Measurements from ENCODE around the gene IL10RB. TPM values are rescaled to one million over a fixed set of nuclear protein-coding genes. Genes with fewer than 3 reads are reported as not detected.

Gene IL10RB
- total RNA-seq, 2 donors from 2014 or later, result 10.2 to 21.8 TPM

- no peak for TF ChIP-seq CTCF (IDR thresholded peaks at IDR 0.05)
- H3K36me3 ChIP-seq, result peaks cover 29% of the 10 kb centered on the region
Observed at GRCh38 chr21:33286076-33286475, 19.9 kb downstream of the IL10RB start.

GRCh38 chr21:33286600-33287456 lies 20.7 kb downstream of the IL10RB start:
- DNase-seq (ENCODE audit: low spot score), result peak; percentile 74
- Histone ChIP-seq H3K4me1 (peaks cover 0 to 35% of the 10 kb centered on the region in 2 donors), H3K27me3 (no peaks in the 10 kb centered on the region), H3K27ac (peak overlapping the region; percentile 8 to 55), H3K36me3 (peaks cover 34% of the 10 kb centered on the region), H3K9me3 (no peaks in the 10 kb centered on the region), H3K4me3 (no peak overlapping the region)
- TF ChIP-seq CTCF (IDR thresholded peaks at IDR 0.05), result no peak

More at GRCh38 chr21:33286076-33286475, 19.9 kb downstream of the IL10RB start:
- DNase-seq (ENCODE audit: low spot score), result no peak
- Histone ChIP-seq H3K27ac (peak overlapping the region; percentile 8 to 55), H3K4me3 (no peak overlapping the region), H3K9me3 (no peaks in the 10 kb centered on the region), H3K4me1 (peaks cover 0 to 35% of the 10 kb centered on the region in 2 donors), H3K27me3 (no peaks in the 10 kb centered on the region)

- TF ChIP-seq CTCF (IDR thresholded peaks at IDR 0.05), result no peak
- H3K36me3 ChIP-seq, result peaks cover 23% of the 10 kb centered on the region
- DNase-seq (ENCODE audit: low spot score), result no peak
- no peak overlapping the region for H3K4me3 ChIP-seq
- H3K9me3 ChIP-seq, result no peaks in the 10 kb centered on the region
- peaks cover 0 to 42% of the 10 kb centered on the region in 2 donors for H3K4me1 ChIP-seq
- peak overlapping the region in 1 of 2 donors; percentile 21 for H3K27ac ChIP-seq
- no peaks in the 10 kb centered on the region for H3K27me3 ChIP-seq
Observed at GRCh38 chr21:33289199-33289819, 23.1 kb downstream of the IL10RB start.

GRCh38 chr21:33290441-33290840 lies 24.3 kb downstream of the IL10RB start:
- Histone ChIP-seq H3K27me3 (no peaks in the 10 kb centered on the region), H3K4me3 (no peak overlapping the region), H3K9me3 (no peaks in the 10 kb centered on the region), H3K36me3 (peaks cover 17% of the 10 kb centered on the region), H3K4me1 (peaks cover 0 to 42% of the 10 kb centered on the region in 2 donors), H3K27ac (no peak overlapping the region)
- DNase-seq (ENCODE audit: low spot score), result no peak
- no peak for TF ChIP-seq CTCF (IDR thresholded peaks at IDR 0.05)

GRCh38 chr21:33291686-33292085 lies 25.5 kb downstream of the IL10RB start:
- Histone ChIP-seq H3K36me3 (peaks cover 17% of the 10 kb centered on the region), H3K4me1 (peaks cover 0 to 32% of the 10 kb centered on the region in 2 donors), H3K9me3 (no peaks in the 10 kb centered on the region), H3K27ac (no peak overlapping the region), H3K27me3 (no peaks in the 10 kb centered on the region), H3K4me3 (no peak overlapping the region)
- no peak for DNase-seq (ENCODE audit: low spot score)
- TF ChIP-seq CTCF (IDR thresholded peaks at IDR 0.05), result no peak
